Karpas-422 (cell line): ENCODE results near the gene MGAT5B. TPM values are rescaled to one million over a fixed set of nuclear protein-coding genes. Genes with fewer than 3 reads are reported as not detected.

Source experiments
- total RNA-seq: library from RNA; depleted of rRNA; stranded (reverse); fragments of >200 nt; shearing (Covaris generic); gene quantifications from 2 replicates; pipeline ENCODE4 v1.2.3, GENCODE V29; 2014; ENCODE audit warnings: low replicate concordance; rRNA removed

The MGAT5B gene
- total RNA-seq, 1 experiment from 2014 or later, result not detected

Other genes with a start within 250 kb of the MGAT5B start
- gene ST6GALNAC1, start 224.6 kb upstream of the MGAT5B start, total RNA-seq, result not detected in 2 replicates
- gene MXRA7, start 157.4 kb upstream of the MGAT5B start, total RNA-seq, result 0.45 TPM in 1 of 2 replicates, not detected in the other
- gene JMJD6, start 141.8 kb upstream of the MGAT5B start, total RNA-seq, result 16.2 and 20.5 TPM in 2 replicates
- 43.4 and 72.4 TPM in 2 replicates for gene METTL23, start 141.6 kb upstream of the MGAT5B start, total RNA-seq
- gene SRSF2, start 131.1 kb upstream of the MGAT5B start, total RNA-seq, result 328 and 459 TPM in 2 replicates
- 19.1 and 34.3 TPM in 2 replicates for gene MFSD11, start 130.3 kb upstream of the MGAT5B start, total RNA-seq